PC-9 (cell line): ENCODE measurements around the gene PSMD11.

ENCODE experiments used
- EZH2 ChIP-seq: fragments of 200-600 bp; sonication (generic); IDR thresholded peaks from 2 replicates; pipeline ENCODE4 v1.8.0; 2017; ENCODE audit warnings: antibody characterized with exemption, low read depth
- TF ChIP-seq, protein P1 (sequence below): fragments of 200-600 bp; sonication (generic); conservative IDR thresholded peaks from 2 replicates; pipeline ENCODE4 v1.6.1; 2017; ENCODE audit warnings: mixed run types, antibody characterized with exemption, mild to moderate bottlenecking, moderate library complexity

DNA sequence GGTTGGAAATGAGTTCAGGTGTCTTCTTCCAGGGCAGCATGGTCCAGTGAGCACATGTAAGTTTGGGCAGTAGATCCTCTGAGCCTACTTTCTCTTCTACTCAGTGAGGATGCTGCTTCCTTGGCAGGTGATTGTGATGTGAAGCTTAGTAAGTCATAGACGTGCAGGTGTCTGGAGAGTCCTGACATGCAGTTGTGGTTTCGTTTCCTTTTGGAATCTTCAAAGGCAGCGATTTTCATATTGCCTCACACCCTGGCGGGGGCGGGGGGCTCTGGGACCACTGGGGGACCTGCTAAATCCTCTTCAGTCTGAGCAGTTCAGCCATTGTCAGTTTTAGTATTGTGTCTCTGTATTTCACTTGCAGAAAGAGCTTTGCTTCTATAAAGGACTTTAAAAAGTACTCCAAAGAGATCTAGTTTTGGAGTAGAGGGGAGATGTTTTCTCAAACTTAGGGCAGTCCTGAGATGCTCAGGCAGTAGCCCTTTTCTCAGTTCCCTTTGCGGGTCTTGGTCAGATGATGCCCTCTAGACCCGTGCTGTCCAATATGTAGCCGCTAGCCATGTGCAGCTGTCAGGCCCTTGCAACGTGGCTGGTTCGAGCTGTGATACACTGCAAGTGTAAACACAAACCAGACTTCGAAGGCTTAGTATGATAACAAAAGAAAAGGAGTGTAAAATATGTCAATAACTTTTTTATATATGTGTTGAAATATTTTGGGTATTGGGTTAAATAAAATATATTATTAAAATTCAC, 38.4 kb downstream of the PSMD11 start:
- TF ChIP-seq, protein P1, sequence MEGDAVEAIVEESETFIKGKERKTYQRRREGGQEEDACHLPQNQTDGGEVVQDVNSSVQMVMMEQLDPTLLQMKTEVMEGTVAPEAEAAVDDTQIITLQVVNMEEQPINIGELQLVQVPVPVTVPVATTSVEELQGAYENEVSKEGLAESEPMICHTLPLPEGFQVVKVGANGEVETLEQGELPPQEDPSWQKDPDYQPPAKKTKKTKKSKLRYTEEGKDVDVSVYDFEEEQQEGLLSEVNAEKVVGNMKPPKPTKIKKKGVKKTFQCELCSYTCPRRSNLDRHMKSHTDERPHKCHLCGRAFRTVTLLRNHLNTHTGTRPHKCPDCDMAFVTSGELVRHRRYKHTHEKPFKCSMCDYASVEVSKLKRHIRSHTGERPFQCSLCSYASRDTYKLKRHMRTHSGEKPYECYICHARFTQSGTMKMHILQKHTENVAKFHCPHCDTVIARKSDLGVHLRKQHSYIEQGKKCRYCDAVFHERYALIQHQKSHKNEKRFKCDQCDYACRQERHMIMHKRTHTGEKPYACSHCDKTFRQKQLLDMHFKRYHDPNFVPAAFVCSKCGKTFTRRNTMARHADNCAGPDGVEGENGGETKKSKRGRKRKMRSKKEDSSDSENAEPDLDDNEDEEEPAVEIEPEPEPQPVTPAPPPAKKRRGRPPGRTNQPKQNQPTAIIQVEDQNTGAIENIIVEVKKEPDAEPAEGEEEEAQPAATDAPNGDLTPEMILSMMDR = no peak
- TF ChIP-seq EZH2 = no peak
